AG10803 (cell line): Measurements from ENCODE around the gene IFT80.

Experiments
- DNase-seq: peaks from one replicate; pipeline ENCODE4 v3.0.0; 2010; ENCODE audit warnings: low read depth
- H3K4me3 ChIP-seq: 2 replicates; pipeline ENCODE4 v1.5.1; 2011; ENCODE audit warnings: mild to moderate bottlenecking, low read length, control low read depth
- TF ChIP-seq, protein P1 (sequence below): conservative IDR thresholded peaks from 2 replicates; pipeline ENCODE4 v1.5.1; 2011; ENCODE audit warnings: mild to moderate bottlenecking, low read length, control low read depth, inconsistent platforms

Gene IFT80

GRCh38 chr3:160319322-160319721, 79.7 kb downstream of the IFT80 start:
- TF ChIP-seq, protein P1, sequence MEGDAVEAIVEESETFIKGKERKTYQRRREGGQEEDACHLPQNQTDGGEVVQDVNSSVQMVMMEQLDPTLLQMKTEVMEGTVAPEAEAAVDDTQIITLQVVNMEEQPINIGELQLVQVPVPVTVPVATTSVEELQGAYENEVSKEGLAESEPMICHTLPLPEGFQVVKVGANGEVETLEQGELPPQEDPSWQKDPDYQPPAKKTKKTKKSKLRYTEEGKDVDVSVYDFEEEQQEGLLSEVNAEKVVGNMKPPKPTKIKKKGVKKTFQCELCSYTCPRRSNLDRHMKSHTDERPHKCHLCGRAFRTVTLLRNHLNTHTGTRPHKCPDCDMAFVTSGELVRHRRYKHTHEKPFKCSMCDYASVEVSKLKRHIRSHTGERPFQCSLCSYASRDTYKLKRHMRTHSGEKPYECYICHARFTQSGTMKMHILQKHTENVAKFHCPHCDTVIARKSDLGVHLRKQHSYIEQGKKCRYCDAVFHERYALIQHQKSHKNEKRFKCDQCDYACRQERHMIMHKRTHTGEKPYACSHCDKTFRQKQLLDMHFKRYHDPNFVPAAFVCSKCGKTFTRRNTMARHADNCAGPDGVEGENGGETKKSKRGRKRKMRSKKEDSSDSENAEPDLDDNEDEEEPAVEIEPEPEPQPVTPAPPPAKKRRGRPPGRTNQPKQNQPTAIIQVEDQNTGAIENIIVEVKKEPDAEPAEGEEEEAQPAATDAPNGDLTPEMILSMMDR: no peak
- H3K4me3 ChIP-seq: no peak overlapping the region
- no peak for DNase-seq

DNA sequence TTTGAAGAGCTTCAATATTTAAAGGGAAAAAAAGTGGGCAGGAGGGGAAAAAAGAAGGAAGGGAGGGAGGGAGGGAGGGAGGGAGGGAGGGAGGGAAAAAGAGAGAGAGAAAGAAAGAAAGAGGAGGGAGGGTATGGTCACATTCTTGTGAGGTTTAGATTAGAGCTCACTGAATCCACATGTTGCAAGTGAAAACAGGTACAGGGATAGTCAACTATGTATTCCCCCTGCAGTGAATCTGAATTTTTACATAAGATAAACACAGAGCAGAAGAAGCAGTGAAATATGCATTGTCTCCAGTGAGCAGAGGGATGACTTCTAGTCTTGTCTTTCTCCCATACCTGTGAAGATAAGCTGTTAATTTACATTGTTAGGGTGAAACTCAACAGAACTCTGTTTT, 84.0 kb downstream of the IFT80 start:
- no peak overlapping the region for H3K4me3 ChIP-seq
- DNase-seq: no peak
- TF ChIP-seq, protein P1: no peak

- no peak overlapping the region for H3K4me3 ChIP-seq
- TF ChIP-seq, protein P1: no peak
- DNase-seq: no peak
These were observed 86.9 kb downstream of the IFT80 start for GRCh38 chr3:160312014-160312624.

DNA sequence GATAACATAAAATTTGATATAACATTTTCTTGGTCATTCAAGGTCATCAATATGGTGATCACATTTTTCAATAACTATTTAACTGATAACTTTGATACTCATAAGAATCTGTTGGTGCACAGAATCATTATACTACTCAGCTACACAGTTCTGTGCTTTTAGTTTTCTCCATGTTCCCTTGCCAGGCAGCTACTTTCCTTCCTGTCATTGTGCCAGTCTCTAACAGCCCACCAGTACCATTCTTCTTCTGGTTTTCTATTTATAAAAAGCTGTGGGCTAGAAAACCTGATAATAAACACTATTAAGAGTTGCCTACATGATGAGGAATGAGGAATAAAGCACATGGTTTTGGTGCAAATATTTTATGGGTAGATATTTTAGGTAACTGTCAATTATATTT, 96.2 kb downstream of the IFT80 start:
- no peak overlapping the region for H3K4me3 ChIP-seq
- TF ChIP-seq, protein P1: no peak
- no peak for DNase-seq

GRCh38 chr3:160296591-160296990, 102.4 kb downstream of the IFT80 start:
- TF ChIP-seq, protein P1: no peak
- no peak overlapping the region for H3K4me3 ChIP-seq
- DNase-seq: peak; percentile 16

DNA sequence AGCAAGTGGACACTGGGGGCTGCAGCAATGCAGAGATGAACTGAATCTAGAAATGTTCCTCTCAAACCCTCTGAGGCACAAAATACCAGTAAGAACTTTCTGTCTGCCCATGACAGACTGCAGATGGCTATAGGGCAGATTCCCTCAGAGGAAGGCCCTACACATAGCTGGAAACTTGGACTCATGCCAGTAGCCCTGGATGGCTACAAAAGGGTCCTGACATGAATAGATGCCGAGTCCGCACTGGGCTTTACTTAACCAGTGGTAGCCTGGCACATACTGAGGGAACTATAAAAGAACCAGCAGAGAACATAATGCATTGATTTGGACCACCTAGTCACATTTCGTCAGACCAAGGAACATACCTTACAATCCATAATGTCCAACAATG, 107.1 kb downstream of the IFT80 start:
- TF ChIP-seq, protein P1: no peak
- no peak for DNase-seq
- no peak overlapping the region for H3K4me3 ChIP-seq

DNA sequence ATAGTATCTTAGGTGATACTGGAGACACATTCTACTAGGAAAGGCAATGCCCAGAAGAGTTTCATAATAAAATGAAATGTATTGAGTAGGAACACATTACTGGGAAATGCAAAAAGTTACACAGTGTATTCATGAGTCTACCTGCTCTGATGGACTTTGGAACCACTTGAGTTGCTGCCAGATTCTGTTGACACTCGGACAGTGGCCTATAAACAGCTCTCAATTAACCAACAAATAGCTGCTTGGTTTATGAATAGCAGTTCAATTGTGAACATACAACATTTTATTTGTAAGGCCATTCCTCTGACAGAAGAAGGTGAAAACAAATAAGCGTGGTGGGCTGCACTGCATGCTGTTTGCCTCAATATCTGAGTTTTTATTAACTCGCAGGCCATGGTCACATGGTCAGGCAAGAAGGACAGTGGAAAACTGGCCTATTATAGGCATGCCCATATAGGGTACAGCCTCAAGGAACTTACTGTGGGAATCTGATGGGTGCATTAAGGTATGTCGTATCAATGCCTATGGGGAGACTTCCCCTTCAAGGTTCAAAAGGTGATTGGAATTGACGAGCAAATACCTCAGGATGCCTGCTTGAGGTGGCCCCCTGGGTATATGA, 107.6 kb downstream of the IFT80 start:
- TF ChIP-seq, protein P1: no peak
- H3K4me3 ChIP-seq: no peak overlapping the region
- no peak for DNase-seq
